ENCODE results near the gene NPTX1.
A peak's percentile ranks its signal among the peaks of the same experiment; 100 is the strongest.

Gene NPTX1

GRCh38 chr17:80451104-80451775, 25.2 kb downstream of the NPTX1 start:
- DNase-seq (ENCODE audit: extremely low spot score) = no peak
- TF ChIP-seq SP1 (IDR thresholded peaks at IDR 0.05) = no peak
- TF ChIP-seq NFRKB (IDR thresholded peaks at IDR 0.05) = no peak
- TF ChIP-seq ARNT (IDR thresholded peaks at IDR 0.05) = no peak
- TF ChIP-seq CTBP1 (IDR thresholded peaks at IDR 0.05; ENCODE audit: borderline replicate concordance) = no peak
- TF ChIP-seq HDGF (IDR thresholded peaks at IDR 0.05; ENCODE audit: borderline replicate concordance) = no peak
- ChIA-PET CTCF (no interaction called here), POLR2A (no interaction called here)

- DNase-seq (ENCODE audit: extremely low spot score) = peak; percentile 25
- CTCF ChIA-PET = no interaction called here
- TF ChIP-seq TARDBP (IDR thresholded peaks at IDR 0.05) (no peak), L3MBTL2 (conservative IDR thresholded peaks at IDR 0.05) (no peak), FOXM1 (IDR thresholded peaks at IDR 0.05; ENCODE audit: borderline replicate concordance) (no peak), ELF4 (IDR thresholded peaks at IDR 0.05) (no peak), ZNF384 (IDR thresholded peaks at IDR 0.05) (no peak), SUZ12 (IDR thresholded peaks at IDR 0.05) (no peak), CTBP1 (IDR thresholded peaks at IDR 0.05; ENCODE audit: borderline replicate concordance) (no peak), NFRKB (IDR thresholded peaks at IDR 0.05) (no peak), LEF1 (IDR thresholded peaks at IDR 0.05; ENCODE audit: borderline replicate concordance) (no peak), ARNT (IDR thresholded peaks at IDR 0.05) (no peak), HDGF (IDR thresholded peaks at IDR 0.05; ENCODE audit: borderline replicate concordance) (no peak), PKNOX1 (IDR thresholded peaks at IDR 0.05) (no peak), FOXK2 (IDR thresholded peaks at IDR 0.05) (no peak)
- POLR2A ChIA-PET = no interaction called here
Measured at GRCh38 chr17:80449930-80450576, 26.4 kb downstream of the NPTX1 start.

- CTCF ChIA-PET = no interaction called here
Measured at GRCh38 chr17:80449194-80449929, 27.0 kb downstream of the NPTX1 start.

GRCh38 chr17:80447790-80448189, 28.6 kb downstream of the NPTX1 start:
- ChIA-PET POLR2A (no interaction called here), CTCF (interaction anchor here (0.6 to 1.1 kb wide), 3 partner anchors 21 to 539 kb away, joined by 3 to 4 read pairs (median 3); no protein-coding TSS in a partner anchor)
- DNase-seq (ENCODE audit: extremely low spot score) = no peak
- TF ChIP-seq PKNOX1 (IDR thresholded peaks at IDR 0.05) (no peak), FOXK2 (IDR thresholded peaks at IDR 0.05) (no peak), TARDBP (IDR thresholded peaks at IDR 0.05) (no peak), L3MBTL2 (conservative IDR thresholded peaks at IDR 0.05) (no peak), LEF1 (IDR thresholded peaks at IDR 0.05; ENCODE audit: borderline replicate concordance) (no peak), ELF4 (IDR thresholded peaks at IDR 0.05) (no peak), ZNF384 (IDR thresholded peaks at IDR 0.05) (no peak), FOXM1 (IDR thresholded peaks at IDR 0.05; ENCODE audit: borderline replicate concordance) (no peak), HDGF (IDR thresholded peaks at IDR 0.05; ENCODE audit: borderline replicate concordance) (no peak), NFRKB (IDR thresholded peaks at IDR 0.05) (no peak), CTBP1 (IDR thresholded peaks at IDR 0.05; ENCODE audit: borderline replicate concordance) (no peak), SP1 (IDR thresholded peaks at IDR 0.05) (no peak), BHLHE40 (IDR thresholded peaks at IDR 0.05; ENCODE audit: borderline replicate concordance) (no peak), SUZ12 (IDR thresholded peaks at IDR 0.05) (no peak), FOXA1 (IDR thresholded peaks at IDR 0.05) (no peak), ARNT (IDR thresholded peaks at IDR 0.05) (no peak)

More at GRCh38 chr17:80449194-80449929, 27.0 kb downstream of the NPTX1 start:
- POLR2A ChIA-PET = no interaction called here
- DNase-seq (ENCODE audit: extremely low spot score) = no peak
- TF ChIP-seq ELF4 (IDR thresholded peaks at IDR 0.05) (no peak), L3MBTL2 (conservative IDR thresholded peaks at IDR 0.05) (no peak), SP1 (IDR thresholded peaks at IDR 0.05) (no peak), BHLHE40 (IDR thresholded peaks at IDR 0.05; ENCODE audit: borderline replicate concordance) (no peak), ARNT (IDR thresholded peaks at IDR 0.05) (no peak), HDGF (IDR thresholded peaks at IDR 0.05; ENCODE audit: borderline replicate concordance) (no peak), NFRKB (IDR thresholded peaks at IDR 0.05) (no peak), FOXA1 (IDR thresholded peaks at IDR 0.05) (no peak), ZNF384 (IDR thresholded peaks at IDR 0.05) (no peak), TARDBP (IDR thresholded peaks at IDR 0.05) (no peak), FOXM1 (IDR thresholded peaks at IDR 0.05; ENCODE audit: borderline replicate concordance) (no peak), FOXK2 (IDR thresholded peaks at IDR 0.05) (no peak)

- POLR2A ChIA-PET = interaction anchor here (8.0 kb wide), 1 partner anchor 8 kb away, joined by 56 read pairs; no protein-coding TSS in a partner anchor
- no peak for DNase-seq (ENCODE audit: extremely low spot score)
- CTCF ChIA-PET = interaction anchor here (0.9 to 1.1 kb wide), 2 partner anchors 20 to 129 kb away, joined by 3 to 4 read pairs; no protein-coding TSS in a partner anchor
- TF ChIP-seq ARNT (IDR thresholded peaks at IDR 0.05) = no peak
- no peak for TF ChIP-seq L3MBTL2 (conservative IDR thresholded peaks at IDR 0.05)
- TF ChIP-seq PKNOX1 (IDR thresholded peaks at IDR 0.05) = no peak
- no peak for TF ChIP-seq FOXA1 (IDR thresholded peaks at IDR 0.05)
- no peak for TF ChIP-seq FOXK2 (IDR thresholded peaks at IDR 0.05)
- TF ChIP-seq ZNF384 (IDR thresholded peaks at IDR 0.05) = no peak
- TF ChIP-seq LEF1 (IDR thresholded peaks at IDR 0.05; ENCODE audit: borderline replicate concordance) = no peak
- TF ChIP-seq SP1 (IDR thresholded peaks at IDR 0.05) = no peak
- no peak for TF ChIP-seq SUZ12 (IDR thresholded peaks at IDR 0.05)
- no peak for TF ChIP-seq ELF4 (IDR thresholded peaks at IDR 0.05)
- no peak for TF ChIP-seq FOXM1 (IDR thresholded peaks at IDR 0.05; ENCODE audit: borderline replicate concordance)
- no peak for TF ChIP-seq TARDBP (IDR thresholded peaks at IDR 0.05)
- no peak for TF ChIP-seq BHLHE40 (IDR thresholded peaks at IDR 0.05; ENCODE audit: borderline replicate concordance)
Measured at GRCh38 chr17:80446645-80447405, 29.6 kb downstream of the NPTX1 start.

Data from HEK293T (cell line).